ENCODE data around the gene GRM7.

DNA sequence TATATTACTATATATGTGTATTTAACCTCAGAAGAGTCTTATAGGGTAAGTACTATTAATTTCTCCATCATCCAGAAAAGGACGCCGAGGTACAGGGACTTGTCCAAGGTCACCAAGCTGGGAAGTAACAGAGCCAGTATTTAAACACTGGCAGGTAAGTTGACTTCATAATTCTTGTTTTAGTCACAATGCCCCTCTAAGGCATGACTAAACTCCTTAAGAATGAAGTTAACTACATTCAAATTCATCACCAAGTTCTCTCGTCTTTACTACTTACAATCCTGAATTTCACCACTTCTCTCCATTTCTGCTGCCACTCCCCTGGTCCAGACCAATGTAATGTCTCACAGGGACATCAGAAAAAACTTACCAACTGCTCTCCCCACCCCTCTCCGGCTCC lies 312.1 kb downstream of the GRM7 start:
- TF ChIP-seq, protein P1, sequence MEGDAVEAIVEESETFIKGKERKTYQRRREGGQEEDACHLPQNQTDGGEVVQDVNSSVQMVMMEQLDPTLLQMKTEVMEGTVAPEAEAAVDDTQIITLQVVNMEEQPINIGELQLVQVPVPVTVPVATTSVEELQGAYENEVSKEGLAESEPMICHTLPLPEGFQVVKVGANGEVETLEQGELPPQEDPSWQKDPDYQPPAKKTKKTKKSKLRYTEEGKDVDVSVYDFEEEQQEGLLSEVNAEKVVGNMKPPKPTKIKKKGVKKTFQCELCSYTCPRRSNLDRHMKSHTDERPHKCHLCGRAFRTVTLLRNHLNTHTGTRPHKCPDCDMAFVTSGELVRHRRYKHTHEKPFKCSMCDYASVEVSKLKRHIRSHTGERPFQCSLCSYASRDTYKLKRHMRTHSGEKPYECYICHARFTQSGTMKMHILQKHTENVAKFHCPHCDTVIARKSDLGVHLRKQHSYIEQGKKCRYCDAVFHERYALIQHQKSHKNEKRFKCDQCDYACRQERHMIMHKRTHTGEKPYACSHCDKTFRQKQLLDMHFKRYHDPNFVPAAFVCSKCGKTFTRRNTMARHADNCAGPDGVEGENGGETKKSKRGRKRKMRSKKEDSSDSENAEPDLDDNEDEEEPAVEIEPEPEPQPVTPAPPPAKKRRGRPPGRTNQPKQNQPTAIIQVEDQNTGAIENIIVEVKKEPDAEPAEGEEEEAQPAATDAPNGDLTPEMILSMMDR (IDR thresholded peaks at IDR 0.05), result no peak
- no peak for TF ChIP-seq EZH2 (IDR thresholded peaks at IDR 0.05)
- no peak for TF ChIP-seq EZH2phosphoT487 (IDR thresholded peaks at IDR 0.05)

Measured in neural progenitor cell (in vitro differentiated cells).